Upper lobe of right lung (tissue), 1 donor: Measurements from ENCODE around the gene SEC14L3. TPM values are rescaled to one million over a fixed set of nuclear protein-coding genes. Genes with fewer than 3 reads are reported as not detected.

Experiments
- ATAC-seq: fragments of 200-7000 bp; cut with Tn5 transposase; one replicate; pipeline ENCODE4 v1.9.1; 2020; ENCODE audit warnings: mild to moderate bottlenecking, moderate library complexity
- DNase-seq: peaks from one replicate; pipeline ENCODE4 v3.0.0-alpha.2; 2020
- H3K27ac ChIP-seq: fragments of 200-600 bp; one replicate; pipeline ENCODE4 v1.8.0; 2022
- H3K27me3 ChIP-seq: fragments of 200-600 bp; one replicate; pipeline ENCODE4 v1.8.0; 2022; ENCODE audit warnings: mild to moderate bottlenecking
- H3K36me3 ChIP-seq: fragments of 200-600 bp; one replicate; pipeline ENCODE4 v1.8.0; 2022
- H3K4me1 ChIP-seq: fragments of 200-600 bp; one replicate; pipeline ENCODE4 v1.8.0; 2022
- H3K4me3 ChIP-seq: fragments of 200-600 bp; one replicate; pipeline ENCODE4 v1.8.0; 2022; ENCODE audit warnings: mild to moderate bottlenecking
- H3K9me3 ChIP-seq: fragments of 200-600 bp; one replicate; pipeline ENCODE4 v1.8.0; 2022
- CTCF ChIP-seq: fragments of 200-600 bp; IDR thresholded peaks from one replicate; pipeline ENCODE4 v1.8.0; 2022; ENCODE audit warnings: antibody characterized with exemption
- intact Hi-C: fragments of 100-400 bp; cut with DNase I; formaldehyde crosslinking; loops from one replicate; pipeline ENCODE4 v1.11.0; 2022
- total RNA-seq: library from RNA; stranded (reverse); fragmentation: NEBNext Ultra II Directional; extraction: Animal tissue kit (Norgen Biotek cat#: 25700); gene quantifications from one replicate; pipeline ENCODE4 v1.2.1, GENCODE V29; 2021
- donor health status: DM: no; HTN: yes; CAD: no; lungs with severe emphysema.

Gene SEC14L3
- total RNA-seq, 1 donor from 2014 or later = not detected

DNA sequence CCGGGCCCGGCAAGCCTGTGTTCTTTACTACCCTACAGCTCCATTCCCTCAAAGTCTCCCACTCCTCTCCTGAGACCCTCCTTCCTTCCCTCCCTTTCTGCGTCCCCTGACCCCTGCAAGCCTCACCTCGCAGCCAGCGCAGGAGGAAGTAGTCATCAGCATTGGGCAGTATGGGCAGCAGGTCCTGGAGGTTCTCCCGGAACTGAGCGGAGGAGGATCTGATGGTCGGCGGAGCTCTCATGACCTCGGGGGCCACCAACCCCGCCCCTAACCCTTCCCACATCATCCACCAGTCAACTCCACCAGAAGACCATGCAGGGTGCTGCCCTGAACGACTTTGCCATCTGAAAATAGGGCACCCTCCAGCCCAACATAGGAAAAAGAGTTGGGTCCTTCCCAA lies 31.7 kb upstream of the SEC14L3 start:
- no peak for ATAC-seq
- intact Hi-C loops = no loop called here
- H3K27me3 ChIP-seq = peaks cover 25% of the 10 kb centered on the region

DNA sequence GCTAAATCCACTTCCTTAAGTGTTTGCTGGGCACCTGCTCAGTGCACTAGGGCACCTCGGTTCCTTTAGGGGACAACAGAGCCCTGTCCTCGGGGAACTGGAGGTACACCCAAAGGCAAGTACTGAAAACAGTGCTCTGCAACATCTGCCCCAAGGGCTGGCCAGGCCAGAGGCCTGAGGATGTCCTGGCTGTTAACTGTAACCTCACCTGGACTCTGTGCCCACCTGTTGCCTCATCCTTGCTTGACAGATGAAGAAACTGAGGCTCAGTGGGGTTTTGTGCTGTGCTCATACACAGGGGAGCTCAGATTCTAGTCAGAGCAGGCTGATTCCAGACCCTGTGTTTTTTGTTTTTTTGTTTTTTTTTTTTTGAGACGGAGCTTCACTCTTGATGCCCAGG lies 31.1 kb upstream of the SEC14L3 start:
- Histone ChIP-seq H3K36me3 (no peaks in the 10 kb centered on the region), H3K9me3 (no peaks in the 10 kb centered on the region), H3K27ac (no peak overlapping the region), H3K4me1 (no peaks in the 10 kb centered on the region), H3K4me3 (no peak overlapping the region), H3K27me3 (peaks cover 25% of the 10 kb centered on the region)
- no peak for DNase-seq
- no peak for TF ChIP-seq CTCF
- intact Hi-C loops = no loop called here
- no peak for ATAC-seq

More for the DNA sequence above, 31.7 kb upstream of the SEC14L3 start:
- Histone ChIP-seq H3K9me3 (no peaks in the 10 kb centered on the region), H3K27ac (no peak overlapping the region), H3K4me1 (no peaks in the 10 kb centered on the region), H3K4me3 (no peak overlapping the region), H3K36me3 (no peaks in the 10 kb centered on the region)
- no peak for TF ChIP-seq CTCF
- no peak for DNase-seq

GRCh38 chr22:30502153-30502552 lies 30.3 kb upstream of the SEC14L3 start:
- Histone ChIP-seq H3K27ac (no peak overlapping the region), H3K36me3 (no peaks in the 10 kb centered on the region), H3K9me3 (no peaks in the 10 kb centered on the region), H3K4me3 (no peak overlapping the region), H3K27me3 (peaks cover 25% of the 10 kb centered on the region), H3K4me1 (no peaks in the 10 kb centered on the region)
- intact Hi-C loops = no loop called here
- DNase-seq (no peak), ATAC-seq (no peak)
- no peak for TF ChIP-seq CTCF

- no peak for DNase-seq
- intact Hi-C loops = no loop called here
- no peak for ATAC-seq
- no peaks in the 10 kb centered on the region for H3K36me3 ChIP-seq
- H3K27me3 ChIP-seq = peaks cover 23% of the 10 kb centered on the region
- no peaks in the 10 kb centered on the region for H3K4me1 ChIP-seq
- TF ChIP-seq CTCF = no peak
- H3K9me3 ChIP-seq = no peaks in the 10 kb centered on the region
- H3K4me3 ChIP-seq = no peak overlapping the region
- no peak overlapping the region for H3K27ac ChIP-seq
Observed at GRCh38 chr22:30500628-30501027, 28.8 kb upstream of the SEC14L3 start.

DNA sequence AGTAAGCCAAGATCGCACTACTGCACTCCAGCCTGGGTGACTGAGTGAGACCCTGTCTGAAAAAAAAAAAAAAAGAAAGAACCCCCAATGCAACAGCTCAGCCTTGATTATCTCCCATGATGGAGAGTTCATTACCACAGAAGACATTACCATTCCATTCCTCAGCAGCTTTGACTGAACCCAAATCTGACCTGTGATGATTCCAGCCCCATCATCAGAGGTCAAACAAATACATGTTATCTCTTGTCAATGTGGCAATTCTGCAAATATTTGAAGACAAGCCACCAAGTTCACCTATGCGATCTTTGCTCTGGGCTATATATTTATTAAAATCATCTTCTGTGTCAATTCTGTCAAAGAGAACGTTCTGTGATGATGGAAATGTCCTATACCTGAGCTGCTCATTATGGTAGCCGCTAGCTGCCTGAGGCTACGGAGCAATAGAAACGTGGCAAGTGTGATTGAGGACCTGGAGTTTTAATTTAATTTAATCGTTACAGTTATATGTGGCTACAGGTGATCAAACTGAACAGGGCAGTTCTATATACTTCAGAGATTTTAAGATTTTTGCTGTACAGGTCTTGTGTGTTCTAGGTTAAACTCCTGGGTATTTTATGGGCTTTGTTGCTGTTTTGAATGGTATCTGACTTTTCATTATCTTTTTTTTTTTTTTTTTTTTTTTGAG lies 25.8 kb upstream of the SEC14L3 start:
- ATAC-seq = no peak

More for the DNA sequence above, 25.8 kb upstream of the SEC14L3 start:
- H3K27me3 ChIP-seq = peaks cover 9% of the 10 kb centered on the region
- H3K9me3 ChIP-seq = no peaks in the 10 kb centered on the region
- H3K4me3 ChIP-seq = no peak overlapping the region
- DNase-seq = no peak
- no peaks in the 10 kb centered on the region for H3K4me1 ChIP-seq
- H3K36me3 ChIP-seq = no peaks in the 10 kb centered on the region
- TF ChIP-seq CTCF = no peak
- intact Hi-C loops = no loop called here
- no peak overlapping the region for H3K27ac ChIP-seq
